Esophagus muscularis mucosa (tissue), 4 donors: Measurements from ENCODE around the gene SNCG. TPM values are rescaled to one million over a fixed set of nuclear protein-coding genes. Genes with fewer than 3 reads are reported as not detected.
A peak's percentile ranks its signal among the peaks of the same experiment; 100 is the strongest.
"Not testable (repeated sequence)": the region's sequence is repeated elsewhere in the genome, so short reads cannot be mapped to it uniquely, and the experiment has no call there.

Experiments used
- DNase-seq: peaks from one replicate; pipeline ENCODE4 v3.0.0-alpha.2; 2017; ENCODE audit errors: extremely low spot score
- H3K27ac ChIP-seq, 4 donors: fragments of 200-600 bp; sonication (generic); replicated peaks in 1 of 4; 1 replicate in 3 of 4; 2 replicates in 1 of 4; pipeline ENCODE4 v1.5.1; 2016 to 2019; ENCODE audit warnings: mild to moderate bottlenecking in 1 of 4
- H3K27me3 ChIP-seq, 4 donors: fragments of 200-600 bp; sonication (generic); one replicate each; pipeline versions ENCODE4 v1.5.1 to v1.6.0; 2016 to 2019
- H3K36me3 ChIP-seq, 4 donors: fragments of 200-600 bp; sonication (generic); one replicate each; pipeline ENCODE4 v1.5.1; 2016 to 2019
- H3K4me1 ChIP-seq, 4 donors: fragments of 200-600 bp; sonication (generic); one replicate each; pipeline ENCODE4 v1.5.1; 2016 to 2019
- H3K4me3 ChIP-seq, 4 donors: fragments of 200-600 bp; sonication (generic); 1 replicate in 2 of 4; 2 replicates in 2 of 4; pipeline ENCODE4 v1.5.1; 2016 to 2019; ENCODE audit warnings: mild to moderate bottlenecking in 4 of 4, moderate library complexity in 1 of 4
- H3K9me3 ChIP-seq, 4 donors: fragments of 200-600 bp; sonication (generic); 1 replicate in 3 of 4; 2 replicates in 1 of 4; pipeline ENCODE4 v1.5.1; 2016 to 2019
- EP300 ChIP-seq: sonication (generic); formaldehyde crosslinking; IDR thresholded peaks from one replicate; pipeline ENCODE4 v1.6.1; 2017; ENCODE audit warnings: antibody characterized with exemption
- POLR2A ChIP-seq: fragments of 450-650 bp; IDR thresholded peaks from one replicate; pipeline ENCODE4 v1.6.1; 2017; ENCODE audit warnings: antibody characterized with exemption, moderate library complexity, mild to moderate bottlenecking, low read depth
- POLR2AphosphoS5 ChIP-seq, 2 donors: sonication (generic); formaldehyde crosslinking; IDR thresholded peaks; one replicate each; pipeline ENCODE4 v1.6.1; 2017; ENCODE audit warnings: antibody characterized with exemption in 2 of 2
- WGBS: methylation state at CpG from one replicate; pipeline ENCODE4 v1.1.5; 2018; 5-methylcytosine and 5-hydroxymethylcytosine counted together
- intact Hi-C: fragments of 100-400 bp; cut with DNase I; formaldehyde crosslinking; loops from one replicate; pipeline ENCODE4 v1.15.1; 2023
- total RNA-seq, 4 donors: library from RNA; depleted of rRNA; stranded (reverse); fragments of >200 nt; gene quantifications; one replicate each; pipeline versions ENCODE4 v1.1.0 to v1.2.1, GENCODE V29; 2016
- TF ChIP-seq, protein P1 (sequence below), 3 experiments: fragments of 200-600 bp in 2 of 3; fragments of 450-650 bp in 1 of 3; sonication (generic) in 2 of 3; IDR thresholded peaks; one replicate each; pipeline ENCODE4 v1.5.1; 2017 to 2019; ENCODE audit warnings: antibody characterized with exemption in 3 of 3, mild to moderate bottlenecking in 2 of 3, moderate library complexity in 1 of 3

The SNCG gene
- total RNA-seq, 4 donors from 2014 or later: 13.3 to 41.6 (median 30.6) TPM

DNA sequence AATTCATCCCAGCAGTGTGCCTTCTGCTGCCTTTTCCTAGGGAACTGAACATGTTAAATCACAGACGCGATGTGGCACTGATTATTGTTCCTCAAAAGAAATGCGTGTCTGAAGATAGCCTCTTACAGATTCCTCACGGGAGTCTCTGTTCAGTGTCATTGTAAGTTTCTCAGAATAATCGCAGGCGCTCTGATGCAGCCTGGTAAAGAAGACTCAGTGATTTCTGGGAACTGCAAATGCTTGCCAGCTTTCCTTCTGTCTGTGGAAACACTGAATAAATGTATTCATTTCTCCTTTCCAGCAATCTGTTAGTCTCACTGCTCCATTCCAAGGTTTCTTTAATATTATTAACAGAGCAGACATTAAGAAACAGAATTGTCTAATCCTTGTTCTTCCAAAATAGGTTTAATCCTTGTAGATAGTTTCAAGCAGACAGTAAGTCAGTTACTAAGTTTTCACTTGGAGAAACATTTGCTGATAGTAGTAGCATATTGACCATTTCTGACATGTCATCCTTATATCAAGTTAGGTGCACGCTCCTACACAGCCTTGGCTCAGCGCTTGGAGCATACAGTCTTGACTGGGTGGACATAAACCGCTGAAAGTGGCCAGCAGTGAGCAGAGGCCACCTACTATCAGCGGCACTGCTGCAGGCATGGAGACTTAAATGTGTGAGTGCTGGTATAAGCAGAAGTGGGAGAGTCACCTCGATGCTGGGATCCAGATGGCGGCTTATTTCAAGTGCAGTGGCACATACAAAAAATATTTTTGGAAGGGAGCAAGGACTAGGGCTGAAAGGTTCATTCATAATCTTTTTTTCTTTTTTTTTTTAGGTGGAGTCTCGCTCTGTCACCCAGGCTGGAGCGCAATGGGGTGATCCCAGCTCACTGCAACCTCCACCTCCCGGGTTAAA lies 28.7 kb upstream of the SNCG start:
- Histone ChIP-seq H3K4me3 (no peak overlapping the region), H3K27ac (peak overlapping the region in 3 of 4 donors; percentile 47 to 75 (median 50)), H3K36me3 (peaks cover 7 to 63% (median 38%) of the 10 kb centered on the region in 4 donors), H3K4me1 (peaks cover 7 to 56% (median 47%) of the 10 kb centered on the region in 4 donors), H3K9me3 (no peaks in the 10 kb centered on the region), H3K27me3 (no peaks in the 10 kb centered on the region)
- TF ChIP-seq POLR2AphosphoS5 (IDR thresholded peaks at IDR 0.05) (peak in 1 of 2 donors; percentile 7), POLR2A (no peak), EP300 (no peak)
- TF ChIP-seq, protein P1, sequence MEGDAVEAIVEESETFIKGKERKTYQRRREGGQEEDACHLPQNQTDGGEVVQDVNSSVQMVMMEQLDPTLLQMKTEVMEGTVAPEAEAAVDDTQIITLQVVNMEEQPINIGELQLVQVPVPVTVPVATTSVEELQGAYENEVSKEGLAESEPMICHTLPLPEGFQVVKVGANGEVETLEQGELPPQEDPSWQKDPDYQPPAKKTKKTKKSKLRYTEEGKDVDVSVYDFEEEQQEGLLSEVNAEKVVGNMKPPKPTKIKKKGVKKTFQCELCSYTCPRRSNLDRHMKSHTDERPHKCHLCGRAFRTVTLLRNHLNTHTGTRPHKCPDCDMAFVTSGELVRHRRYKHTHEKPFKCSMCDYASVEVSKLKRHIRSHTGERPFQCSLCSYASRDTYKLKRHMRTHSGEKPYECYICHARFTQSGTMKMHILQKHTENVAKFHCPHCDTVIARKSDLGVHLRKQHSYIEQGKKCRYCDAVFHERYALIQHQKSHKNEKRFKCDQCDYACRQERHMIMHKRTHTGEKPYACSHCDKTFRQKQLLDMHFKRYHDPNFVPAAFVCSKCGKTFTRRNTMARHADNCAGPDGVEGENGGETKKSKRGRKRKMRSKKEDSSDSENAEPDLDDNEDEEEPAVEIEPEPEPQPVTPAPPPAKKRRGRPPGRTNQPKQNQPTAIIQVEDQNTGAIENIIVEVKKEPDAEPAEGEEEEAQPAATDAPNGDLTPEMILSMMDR (IDR thresholded peaks at IDR 0.05): no peak
- DNase-seq: no peak
- 63% methylated on average over 15 of the region's 15 CpGs for WGBS
- intact Hi-C loops: no loop called here

DNA sequence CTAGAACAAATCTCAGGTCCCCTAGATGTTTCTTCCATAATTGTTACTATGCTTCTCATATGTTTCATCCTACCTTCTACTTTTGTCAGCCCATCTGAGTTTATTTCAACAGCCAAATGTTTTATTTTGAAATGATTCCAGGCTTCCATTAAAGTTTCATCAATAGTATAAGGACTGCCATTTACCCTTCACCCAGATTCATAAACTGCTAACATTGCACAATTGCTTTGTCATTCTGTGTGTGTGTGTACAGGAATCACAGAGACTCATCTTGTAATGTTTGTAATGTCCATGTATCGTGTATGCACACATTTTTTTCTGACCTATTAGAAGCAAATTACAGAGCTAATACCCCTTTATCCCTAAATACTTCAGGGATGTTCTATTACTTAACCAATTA lies 26.5 kb upstream of the SNCG start:
- peak in 1 of 2 donors; percentile 52 for TF ChIP-seq POLR2AphosphoS5 (IDR thresholded peaks at IDR 0.05)
- no peak for TF ChIP-seq POLR2A
- TF ChIP-seq, protein P1 (IDR thresholded peaks at IDR 0.05): no peak
- TF ChIP-seq EP300: no peak
- DNase-seq: no peak
- 46% methylated on average over 1 of the region's 1 CpG for WGBS
- no peak overlapping the region for H3K4me3 ChIP-seq
- intact Hi-C loops: no loop called here
- peak overlapping the region in 3 of 4 donors; percentile 23 to 75 (median 60) for H3K27ac ChIP-seq
- H3K9me3 ChIP-seq: no peaks in the 10 kb centered on the region
- H3K27me3 ChIP-seq: no peaks in the 10 kb centered on the region
- peaks cover 7 to 80% (median 40%) of the 10 kb centered on the region in 4 donors for H3K36me3 ChIP-seq
- H3K4me1 ChIP-seq: peaks cover 7 to 52% (median 42%) of the 10 kb centered on the region in 4 donors

GRCh38 chr10:86932674-86933073 lies 25.7 kb upstream of the SNCG start:
- no peak overlapping the region for H3K4me3 ChIP-seq
- 100% methylated on average over 2 of the region's 2 CpGs for WGBS
- peaks cover 7 to 88% (median 42%) of the 10 kb centered on the region in 4 donors for H3K36me3 ChIP-seq
- intact Hi-C loops: no loop called here
- no peaks in the 10 kb centered on the region for H3K27me3 ChIP-seq
- no peaks in the 10 kb centered on the region for H3K9me3 ChIP-seq
- TF ChIP-seq POLR2AphosphoS5 (IDR thresholded peaks at IDR 0.05) (no peak), EP300 (no peak), POLR2A (no peak)
- TF ChIP-seq, protein P1 (IDR thresholded peaks at IDR 0.05): no peak
- H3K4me1 ChIP-seq: peaks cover 4 to 52% (median 39%) of the 10 kb centered on the region in 4 donors
- no peak for DNase-seq
- H3K27ac ChIP-seq: peak overlapping the region in 2 of 4 donors; percentile 60 to 75

DNA sequence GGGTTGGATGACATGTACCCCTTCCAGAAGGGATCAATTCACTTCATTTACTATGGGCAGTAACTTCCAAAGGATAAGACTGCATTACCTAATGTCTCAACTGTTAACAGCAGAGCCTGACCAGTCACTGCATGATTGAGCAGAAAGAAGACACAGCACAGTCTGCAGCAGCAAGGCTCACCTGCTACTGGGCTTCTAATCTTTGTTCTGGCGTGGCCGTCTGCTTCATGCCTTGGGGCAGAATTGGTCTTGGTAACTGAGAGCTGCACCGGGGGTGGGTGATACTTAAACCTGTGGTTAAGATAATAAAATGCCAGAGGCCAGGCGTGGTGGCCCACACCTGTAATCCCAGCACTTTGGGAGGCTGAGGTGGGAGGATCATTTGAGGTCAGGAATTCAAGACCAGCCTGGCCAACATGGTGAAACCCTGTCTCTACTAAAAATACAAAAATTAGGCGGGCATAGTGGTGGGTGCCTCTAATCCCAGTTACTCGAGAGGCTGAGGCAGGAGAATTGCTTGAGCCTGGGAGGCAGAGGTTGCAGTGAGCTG lies 24.2 kb upstream of the SNCG start:
- peaks cover 4 to 53% (median 46%) of the 10 kb centered on the region in 4 donors for H3K4me1 ChIP-seq
- H3K4me3 ChIP-seq, H3K9me3 ChIP-seq, intact Hi-C loops, H3K27me3 ChIP-seq, DNase-seq, H3K27ac ChIP-seq: not testable (repeated sequence)
- H3K36me3 ChIP-seq: peaks cover 7 to 84% (median 39%) of the 10 kb centered on the region in 4 donors
- 94% methylated on average over 6 of the region's 6 CpGs for WGBS
